ENCODE measurements around the gene EEFSEC. TPM values are rescaled to one million over a fixed set of nuclear protein-coding genes. Genes with fewer than 3 reads are reported as not detected.

Gene EEFSEC
- total RNA-seq, 1 experiment from 2014 or later, result 9.6 TPM

DNA sequence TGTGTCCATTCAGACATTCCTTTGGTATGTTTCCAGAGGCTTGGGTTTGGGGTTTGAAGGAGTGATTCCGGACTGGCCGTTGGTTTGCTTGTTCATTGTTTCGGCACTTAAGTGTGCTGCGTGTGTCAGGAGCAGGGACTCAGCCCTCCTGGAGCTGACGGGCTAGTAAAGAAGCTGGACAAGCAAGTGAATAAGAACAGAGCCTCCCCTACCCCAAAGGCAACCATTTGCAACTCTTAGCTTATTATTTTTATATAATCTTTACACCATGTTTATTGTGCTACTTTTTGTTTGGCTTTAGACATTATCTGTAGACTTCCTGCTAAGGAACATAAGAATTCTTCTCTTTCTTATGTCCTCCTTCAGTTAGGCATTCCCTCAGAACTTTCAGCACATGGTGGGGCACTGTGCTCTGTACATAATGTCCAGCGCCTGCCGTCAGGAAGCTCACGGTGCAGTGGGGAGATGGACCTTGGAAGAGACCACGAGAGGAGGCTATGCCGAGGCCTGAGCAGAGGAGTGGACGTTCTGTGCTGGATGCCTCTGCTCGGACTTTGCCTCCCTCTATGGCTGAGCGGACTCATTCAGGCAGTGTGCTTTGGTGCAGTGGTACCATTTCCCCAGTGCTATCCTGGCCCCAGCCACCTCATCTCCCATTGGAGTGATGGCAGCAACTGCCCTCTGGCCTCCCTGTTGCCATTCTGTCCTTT, 65.4 kb downstream of the EEFSEC start:
- Histone ChIP-seq H3K36me3 (ENCODE audit: low read depth, low read length) (no peaks in the 10 kb centered on the region; the same call in 1 of the 2 replicates), H3K9me2 (replicated peaks; ENCODE audit: low read length) (no peaks in the 10 kb centered on the region), H3K4me2 (ENCODE audit: low read length) (no peak overlapping the region), H2AFZ (ENCODE audit: low read length) (no peak overlapping the region), H3K27ac (ENCODE audit: low read length) (no peak overlapping the region), H3K4me1 (ENCODE audit: insufficient read depth, low read length) (no peaks in the 10 kb centered on the region), H3F3A (ENCODE audit: low read length, unreplicated experiment) (no peaks in the 10 kb centered on the region), H4K20me1 (ENCODE audit: low read length) (no peaks in the 10 kb centered on the region), H3K9me3 (ENCODE audit: low read length) (no peaks in the 10 kb centered on the region), H3K27me3 (ENCODE audit: low read length) (no peaks in the 10 kb centered on the region), H3K79me2 (ENCODE audit: low read length) (no peaks in the 10 kb centered on the region), H3K4me3 (ENCODE audit: low read length) (no peak overlapping the region), H3K9ac (ENCODE audit: low read length) (no peak overlapping the region)
- ATAC-seq (no peak), DNase-seq (no peak)
- intact Hi-C loops (cut with micrococcal nuclease), result no loop called here
- CTCF ChIA-PET, result no interaction called here
- TF ChIP-seq EZH2phosphoT487 (IDR thresholded peaks at IDR 0.05; ENCODE audit: borderline replicate concordance, low read length) (no peak), EZH2 (IDR thresholded peaks at IDR 0.05; ENCODE audit: low read length, unreplicated experiment) (no peak)
- TF ChIP-seq, protein P1, sequence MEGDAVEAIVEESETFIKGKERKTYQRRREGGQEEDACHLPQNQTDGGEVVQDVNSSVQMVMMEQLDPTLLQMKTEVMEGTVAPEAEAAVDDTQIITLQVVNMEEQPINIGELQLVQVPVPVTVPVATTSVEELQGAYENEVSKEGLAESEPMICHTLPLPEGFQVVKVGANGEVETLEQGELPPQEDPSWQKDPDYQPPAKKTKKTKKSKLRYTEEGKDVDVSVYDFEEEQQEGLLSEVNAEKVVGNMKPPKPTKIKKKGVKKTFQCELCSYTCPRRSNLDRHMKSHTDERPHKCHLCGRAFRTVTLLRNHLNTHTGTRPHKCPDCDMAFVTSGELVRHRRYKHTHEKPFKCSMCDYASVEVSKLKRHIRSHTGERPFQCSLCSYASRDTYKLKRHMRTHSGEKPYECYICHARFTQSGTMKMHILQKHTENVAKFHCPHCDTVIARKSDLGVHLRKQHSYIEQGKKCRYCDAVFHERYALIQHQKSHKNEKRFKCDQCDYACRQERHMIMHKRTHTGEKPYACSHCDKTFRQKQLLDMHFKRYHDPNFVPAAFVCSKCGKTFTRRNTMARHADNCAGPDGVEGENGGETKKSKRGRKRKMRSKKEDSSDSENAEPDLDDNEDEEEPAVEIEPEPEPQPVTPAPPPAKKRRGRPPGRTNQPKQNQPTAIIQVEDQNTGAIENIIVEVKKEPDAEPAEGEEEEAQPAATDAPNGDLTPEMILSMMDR (conservative IDR thresholded peaks at IDR 0.05; ENCODE audit: low read depth, low read length), result no peak
- POLR2A ChIA-PET (ENCODE audit: unreplicated experiment), result no interaction called here
- no TSS peak for BruUV-seq (replicated peaks)

DNA sequence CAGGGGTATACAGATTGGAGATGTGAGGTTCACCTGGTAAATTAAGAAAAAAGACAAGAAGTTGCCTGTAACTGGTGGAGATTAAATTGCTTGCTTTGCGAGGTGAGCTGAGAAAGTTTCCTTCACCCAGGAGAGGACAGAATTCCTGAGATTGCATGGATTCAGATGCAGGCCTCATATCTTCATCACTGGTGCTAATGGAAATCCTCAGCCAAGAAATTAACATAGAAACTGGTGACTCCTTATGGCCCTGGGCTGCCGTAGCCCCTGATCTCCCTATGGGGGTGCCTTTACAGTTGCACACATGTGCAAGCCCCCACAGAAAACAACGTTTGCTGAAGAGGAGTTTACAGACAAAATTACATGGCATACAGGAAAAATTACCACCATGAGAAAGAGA, 68.0 kb downstream of the EEFSEC start:
- ATAC-seq, result no peak
- CTCF ChIA-PET, result no interaction called here
- POLR2A ChIA-PET (ENCODE audit: unreplicated experiment), result no interaction called here
- Histone ChIP-seq H4K20me1 (ENCODE audit: low read length) (no peaks in the 10 kb centered on the region), H3K79me2 (ENCODE audit: low read length) (no peaks in the 10 kb centered on the region), H3K4me1 (ENCODE audit: insufficient read depth, low read length) (no peaks in the 10 kb centered on the region), H3K9ac (ENCODE audit: low read length) (no peak overlapping the region), H3K27me3 (ENCODE audit: low read length) (no peaks in the 10 kb centered on the region), H3F3A (ENCODE audit: low read length, unreplicated experiment) (no peaks in the 10 kb centered on the region), H3K9me3 (ENCODE audit: low read length) (no peaks in the 10 kb centered on the region), H3K36me3 (ENCODE audit: low read depth, low read length) (no peaks in the 10 kb centered on the region; the same call in 1 of the 2 replicates), H3K4me2 (ENCODE audit: low read length) (no peak overlapping the region), H3K27ac (ENCODE audit: low read length) (no peak overlapping the region), H3K4me3 (ENCODE audit: low read length) (no peak overlapping the region), H2AFZ (ENCODE audit: low read length) (no peak overlapping the region), H3K9me2 (replicated peaks; ENCODE audit: low read length) (no peaks in the 10 kb centered on the region)
- no peak for TF ChIP-seq EZH2 (IDR thresholded peaks at IDR 0.05; ENCODE audit: low read length, unreplicated experiment)
- no peak for TF ChIP-seq EZH2phosphoT487 (IDR thresholded peaks at IDR 0.05; ENCODE audit: borderline replicate concordance, low read length)
- TF ChIP-seq, protein P1 (conservative IDR thresholded peaks at IDR 0.05; ENCODE audit: low read depth, low read length), result no peak
- BruUV-seq (replicated peaks), result no TSS peak
- no peak for DNase-seq
- intact Hi-C loops (cut with micrococcal nuclease), result no loop called here

DNA sequence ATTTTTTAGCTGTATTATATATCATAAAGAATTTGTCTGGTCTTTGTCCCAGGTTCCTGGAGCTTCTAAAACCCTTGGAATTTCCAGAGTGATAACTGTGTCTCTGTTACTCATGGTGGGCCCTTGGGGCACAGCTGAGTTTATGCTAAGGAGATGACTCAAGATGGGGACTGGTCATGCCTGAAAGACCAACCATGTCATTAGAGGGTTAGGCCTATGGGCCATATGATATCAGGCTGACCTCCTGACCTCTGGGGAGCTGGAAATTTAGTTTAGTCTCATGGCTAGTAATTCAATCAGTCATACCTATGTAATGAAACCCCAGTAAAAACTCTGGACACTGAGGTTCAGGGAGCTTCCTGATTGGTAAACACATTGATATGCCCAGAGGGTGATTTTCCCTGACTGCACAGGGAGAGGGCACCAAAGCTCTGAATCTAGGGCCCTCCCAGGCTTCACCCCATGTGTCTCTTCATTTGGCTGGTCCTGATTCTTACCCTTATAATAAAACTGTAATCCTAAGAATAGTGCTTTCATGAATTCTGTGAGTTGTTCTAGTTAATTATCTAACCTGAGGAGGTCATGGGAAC, 69.6 kb downstream of the EEFSEC start:
- no peaks in the 10 kb centered on the region for H3K4me1 ChIP-seq (ENCODE audit: insufficient read depth, low read length)
- TF ChIP-seq EZH2phosphoT487 (IDR thresholded peaks at IDR 0.05; ENCODE audit: borderline replicate concordance, low read length) (no peak), EZH2 (IDR thresholded peaks at IDR 0.05; ENCODE audit: low read length, unreplicated experiment) (no peak)
- TF ChIP-seq, protein P1 (conservative IDR thresholded peaks at IDR 0.05; ENCODE audit: low read depth, low read length), result no peak
- H3K9ac ChIP-seq (ENCODE audit: low read length), result no peak overlapping the region
- no peak for ATAC-seq
- H4K20me1 ChIP-seq (ENCODE audit: low read length), result no peaks in the 10 kb centered on the region
- no peaks in the 10 kb centered on the region; the same call in 1 of the 2 replicates for H3K36me3 ChIP-seq (ENCODE audit: low read depth, low read length)
- no peaks in the 10 kb centered on the region for H3K9me2 ChIP-seq (replicated peaks; ENCODE audit: low read length)
- H3F3A ChIP-seq (ENCODE audit: low read length, unreplicated experiment), result no peaks in the 10 kb centered on the region
- no TSS peak for BruUV-seq (replicated peaks)
- no peak overlapping the region for H3K4me3 ChIP-seq (ENCODE audit: low read length)
- ChIA-PET POLR2A (ENCODE audit: unreplicated experiment) (no interaction called here), CTCF (interaction anchor here (0.9 kb wide), 1 partner anchor 361 kb away, joined by 3 read pairs; no protein-coding TSS in a partner anchor)
- H3K27me3 ChIP-seq (ENCODE audit: low read length), result no peaks in the 10 kb centered on the region
- H3K27ac ChIP-seq (ENCODE audit: low read length), result no peak overlapping the region
- H3K4me2 ChIP-seq (ENCODE audit: low read length), result no peak overlapping the region
- intact Hi-C loops (cut with micrococcal nuclease), result no loop called here
- H3K9me3 ChIP-seq (ENCODE audit: low read length), result no peaks in the 10 kb centered on the region
- peak; percentile 15 for DNase-seq
- H2AFZ ChIP-seq (ENCODE audit: low read length), result no peak overlapping the region
- no peaks in the 10 kb centered on the region for H3K79me2 ChIP-seq (ENCODE audit: low read length)

Measured in PC-3 (cell line).